Gastrocnemius medialis (tissue), 4 donors: ENCODE results near the gene NCCRP1. TPM values are rescaled to one million over a fixed set of nuclear protein-coding genes. Genes with fewer than 3 reads are reported as not detected.
"Not testable (repeated sequence)": the region's sequence is repeated elsewhere in the genome, so short reads cannot be mapped to it uniquely, and the experiment has no call there.

Experiments
- ATAC-seq, 2 donors: fragments of 150-250 bp; one replicate each; pipeline ENCODE4 v1.9.1; 2016
- DNase-seq, 2 donors: peaks; one replicate each; pipeline ENCODE4 v3.0.0-alpha.2; 2019
- H3K27ac ChIP-seq, 4 donors: fragments of 200-600 bp; sonication (generic); 1 replicate in 1 of 4; 2 replicates in 3 of 4; pipeline ENCODE4 v1.5.1; 2016 to 2018; ENCODE audit warnings: mild to moderate bottlenecking in 2 of 4, moderate library complexity in 1 of 4
- H3K27me3 ChIP-seq, 3 donors: fragments of 200-600 bp; sonication (generic) in 2 of 3; 1 replicate in 1 of 3; 2 replicates in 2 of 3; pipeline versions ENCODE4 v1.5.1 to v1.6.0; 2016 to 2019; ENCODE audit warnings: mild to moderate bottlenecking in 1 of 3, moderate library complexity in 1 of 3
- H3K36me3 ChIP-seq, 2 donors: fragments of 200-600 bp; sonication (generic) in 1 of 2; one replicate each; pipeline ENCODE4 v1.5.1; 2017 to 2018
- H3K4me1 ChIP-seq, 2 donors: fragments of 200-600 bp; sonication (generic) in 1 of 2; one replicate each; pipeline ENCODE4 v1.5.1; 2016 to 2017; ENCODE audit warnings: mild to moderate bottlenecking in 2 of 2
- H3K4me3 ChIP-seq, 4 donors: fragments of 200-600 bp; sonication (generic) in 3 of 4; 1 replicate in 1 of 4; 2 replicates in 3 of 4; pipeline ENCODE4 v1.5.1; 2016 to 2019; ENCODE audit warnings: mild to moderate bottlenecking in 2 of 4
- H3K9me3 ChIP-seq, 3 donors: fragments of 200-600 bp; sonication (generic) in 2 of 3; 1 replicate in 1 of 3; 2 replicates in 2 of 3; pipeline ENCODE4 v1.5.1; 2016 to 2019
- POLR2A ChIP-seq, 2 donors: fragments of 450-650 bp; IDR thresholded peaks; one replicate each; pipeline ENCODE4 v1.6.1; 2017; ENCODE audit warnings: antibody characterized with exemption in 2 of 2, mild to moderate bottlenecking in 2 of 2, moderate library complexity in 2 of 2
- in situ Hi-C, 4 donors: fragments of 200-750 bp; cut with MboI; loops; one replicate each; pipeline versions ENCODE4 v1.15.0 to v1.8.0; 2017; ENCODE audit warnings: low sequenced_read_pairs in 4 of 4
- intact Hi-C: fragments of 100-400 bp; cut with DNase I; formaldehyde crosslinking; loops from one replicate; pipeline ENCODE4 v1.15.1; 2023; ENCODE audit warnings: low total_unique reads
- total RNA-seq, 4 donors: library from RNA; depleted of rRNA; stranded (reverse); fragments of >200 nt; gene quantifications; one replicate each; pipeline versions ENCODE4 v1.1.0 to v1.2.3, GENCODE V29; 2016
- TF ChIP-seq, protein P1 (sequence below), 5 experiments: fragments of 450-650 bp in 3 of 5; fragments of 200-600 bp in 2 of 5; sonication (generic) in 2 of 5; IDR thresholded peaks in 4 of 5; conservative IDR thresholded peaks in 1 of 5; 1 replicate in 4 of 5; 2 replicates in 1 of 5; pipeline ENCODE4 v1.5.1; 2016 to 2019; ENCODE audit warnings: antibody characterized with exemption in 5 of 5, mild to moderate bottlenecking in 3 of 5, moderate library complexity in 3 of 5

The NCCRP1 gene
- total RNA-seq, 4 donors from 2014 or later: not detected

DNA sequence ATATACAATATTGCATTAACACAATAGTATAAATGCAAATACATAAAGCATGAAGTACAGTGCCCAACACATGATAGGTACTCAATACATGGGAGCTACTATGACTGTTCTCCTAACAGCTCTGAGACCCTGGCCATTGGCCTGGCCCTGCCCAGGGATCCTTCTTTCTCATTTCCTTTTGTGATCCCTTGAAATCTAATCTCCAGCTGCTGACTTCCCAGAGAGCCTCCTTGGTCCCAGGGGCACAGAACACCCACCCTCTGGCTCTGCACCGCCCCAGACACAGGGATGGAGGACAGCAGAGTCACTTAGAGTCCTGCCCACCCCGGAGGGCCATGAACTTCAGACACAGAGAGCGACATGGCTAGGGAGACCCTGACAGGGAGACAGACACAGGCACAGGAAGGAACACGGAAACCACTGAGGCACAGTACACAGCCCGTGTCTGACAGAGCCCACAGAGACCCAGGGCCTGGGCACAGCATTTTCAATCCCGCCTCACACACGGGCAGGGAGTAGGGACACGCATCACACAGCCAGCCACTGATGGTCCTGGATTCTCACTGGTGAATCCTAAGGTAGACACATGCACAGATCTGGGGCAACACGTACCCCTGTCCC is 11.5 kb downstream of the NCCRP1 start:
- H3K4me1 ChIP-seq: no peaks in the 10 kb centered on the region
- no peaks in the 10 kb centered on the region for H3K36me3 ChIP-seq
- peaks cover 13 to 17% (median 14%) of the 10 kb centered on the region in 3 donors for H3K27me3 ChIP-seq
- intact Hi-C loops: no loop called here
- ATAC-seq: no peak
- no peak overlapping the region for H3K4me3 ChIP-seq
- no peak for DNase-seq
- TF ChIP-seq, protein P1, sequence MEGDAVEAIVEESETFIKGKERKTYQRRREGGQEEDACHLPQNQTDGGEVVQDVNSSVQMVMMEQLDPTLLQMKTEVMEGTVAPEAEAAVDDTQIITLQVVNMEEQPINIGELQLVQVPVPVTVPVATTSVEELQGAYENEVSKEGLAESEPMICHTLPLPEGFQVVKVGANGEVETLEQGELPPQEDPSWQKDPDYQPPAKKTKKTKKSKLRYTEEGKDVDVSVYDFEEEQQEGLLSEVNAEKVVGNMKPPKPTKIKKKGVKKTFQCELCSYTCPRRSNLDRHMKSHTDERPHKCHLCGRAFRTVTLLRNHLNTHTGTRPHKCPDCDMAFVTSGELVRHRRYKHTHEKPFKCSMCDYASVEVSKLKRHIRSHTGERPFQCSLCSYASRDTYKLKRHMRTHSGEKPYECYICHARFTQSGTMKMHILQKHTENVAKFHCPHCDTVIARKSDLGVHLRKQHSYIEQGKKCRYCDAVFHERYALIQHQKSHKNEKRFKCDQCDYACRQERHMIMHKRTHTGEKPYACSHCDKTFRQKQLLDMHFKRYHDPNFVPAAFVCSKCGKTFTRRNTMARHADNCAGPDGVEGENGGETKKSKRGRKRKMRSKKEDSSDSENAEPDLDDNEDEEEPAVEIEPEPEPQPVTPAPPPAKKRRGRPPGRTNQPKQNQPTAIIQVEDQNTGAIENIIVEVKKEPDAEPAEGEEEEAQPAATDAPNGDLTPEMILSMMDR (IDR thresholded peaks at IDR 0.05 in 4 of 5, conservative IDR thresholded peaks at IDR 0.05 in 1 of 5): no peak
- no peak for TF ChIP-seq POLR2A (IDR thresholded peaks at IDR 0.05)
- no peak overlapping the region for H3K27ac ChIP-seq
- in situ Hi-C loops: no loop called here
- no peaks in the 10 kb centered on the region for H3K9me3 ChIP-seq

DNA sequence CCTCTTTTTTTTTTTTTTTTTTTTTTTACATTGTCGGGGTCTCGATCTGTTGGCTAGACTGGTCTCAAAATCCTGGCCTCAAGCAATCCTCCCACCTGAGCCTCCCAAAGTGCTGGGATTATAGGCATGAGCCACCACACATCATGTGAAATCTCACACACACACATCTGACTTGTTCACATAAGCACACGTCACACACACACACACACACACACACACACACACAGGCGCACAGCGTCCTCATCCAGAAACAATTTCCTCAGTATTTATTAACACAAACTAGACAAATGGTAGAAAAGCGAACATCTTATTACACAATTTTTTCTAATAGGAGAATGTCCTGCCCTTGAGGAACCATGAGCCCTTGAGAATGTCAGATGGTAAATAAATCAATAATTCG is 12.4 kb downstream of the NCCRP1 start:
- Histone ChIP-seq H3K4me3 (no peak overlapping the region), H3K27ac (no peak overlapping the region), H3K4me1 (no peaks in the 10 kb centered on the region), H3K36me3 (no peaks in the 10 kb centered on the region), H3K9me3 (no peaks in the 10 kb centered on the region), H3K27me3 (peaks cover 4 to 10% (median 5%) of the 10 kb centered on the region in 3 donors)
- no peak for DNase-seq
- intact Hi-C loops: no loop called here
- in situ Hi-C loops: no loop called here
- ATAC-seq: no peak
- no peak for TF ChIP-seq POLR2A (IDR thresholded peaks at IDR 0.05)
- TF ChIP-seq, protein P1 (IDR thresholded peaks at IDR 0.05 in 4 of 5, conservative IDR thresholded peaks at IDR 0.05 in 1 of 5): no peak

DNA sequence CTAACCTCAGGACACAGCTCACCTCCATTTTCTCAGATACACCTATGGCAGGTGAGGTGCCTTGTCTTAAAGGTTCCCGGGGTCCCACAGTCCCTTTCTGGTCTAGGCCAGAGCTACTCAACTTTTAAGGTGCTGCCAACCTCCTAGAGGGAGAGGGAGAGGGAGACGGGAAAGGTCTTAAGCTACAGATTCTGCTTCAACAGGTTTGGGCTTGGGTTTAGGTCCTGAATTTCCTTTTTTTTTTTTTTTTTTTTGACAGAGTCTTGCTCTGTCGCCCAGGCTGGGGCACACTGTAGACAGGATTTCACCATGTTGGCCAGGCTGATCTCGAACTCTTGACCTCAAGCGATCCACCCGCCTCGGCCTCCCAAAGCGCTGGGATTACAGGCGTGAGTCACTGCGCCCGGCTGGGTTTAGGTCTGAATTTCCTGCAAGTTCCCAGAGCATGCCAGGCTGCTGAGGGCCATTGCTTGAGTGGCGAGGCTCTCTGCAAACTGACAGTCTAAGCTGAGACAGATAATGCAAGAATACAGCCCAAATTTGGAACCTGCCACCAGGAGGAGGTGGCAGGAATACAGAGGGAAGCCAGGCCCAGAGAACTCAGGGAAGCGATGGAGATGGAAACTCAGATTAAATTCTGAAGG is 15.1 kb downstream of the NCCRP1 start:
- ATAC-seq (no peak), DNase-seq (no peak)
- Histone ChIP-seq H3K36me3 (no peaks in the 10 kb centered on the region), H3K9me3 (no peaks in the 10 kb centered on the region), H3K4me3 (no peak overlapping the region), H3K27me3 (peaks cover 0 to 16% (median 6%) of the 10 kb centered on the region in 3 donors), H3K27ac (no peak overlapping the region), H3K4me1 (no peaks in the 10 kb centered on the region)
- in situ Hi-C loops: no loop called here
- TF ChIP-seq POLR2A (IDR thresholded peaks at IDR 0.05): no peak
- TF ChIP-seq, protein P1 (IDR thresholded peaks at IDR 0.05 in 4 of 5, conservative IDR thresholded peaks at IDR 0.05 in 1 of 5): no peak
- intact Hi-C loops: no loop called here

DNA sequence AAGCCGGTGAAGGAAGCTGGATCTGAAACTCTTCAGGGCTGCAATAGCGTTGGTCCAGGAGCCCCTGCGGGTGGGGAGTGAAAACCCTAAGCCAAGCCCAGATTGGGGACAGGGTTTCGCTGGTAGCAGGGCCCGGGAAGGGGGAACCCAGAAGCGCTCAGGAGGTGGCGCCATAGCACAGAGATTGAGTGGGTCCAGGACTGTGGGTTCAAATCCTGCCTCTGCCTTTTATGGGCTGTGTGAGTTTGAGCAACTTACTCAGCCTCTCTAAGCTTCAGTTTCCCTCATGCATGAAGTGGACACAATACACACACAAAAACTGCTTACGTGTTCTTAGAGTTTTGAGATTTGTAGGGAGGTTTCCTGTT is 15.6 kb downstream of the NCCRP1 start:
- H3K4me3 ChIP-seq: no peak overlapping the region
- H3K4me1 ChIP-seq: no peaks in the 10 kb centered on the region
- H3K9me3 ChIP-seq: no peaks in the 10 kb centered on the region
- intact Hi-C loops: no loop called here
- H3K36me3 ChIP-seq: no peaks in the 10 kb centered on the region
- no peak for ATAC-seq
- TF ChIP-seq, protein P1 (IDR thresholded peaks at IDR 0.05 in 4 of 5, conservative IDR thresholded peaks at IDR 0.05 in 1 of 5): no peak
- no peak for DNase-seq
- in situ Hi-C loops: no loop called here
- H3K27me3 ChIP-seq: peaks cover 0 to 14% (median 6%) of the 10 kb centered on the region in 3 donors
- no peak overlapping the region for H3K27ac ChIP-seq

DNA sequence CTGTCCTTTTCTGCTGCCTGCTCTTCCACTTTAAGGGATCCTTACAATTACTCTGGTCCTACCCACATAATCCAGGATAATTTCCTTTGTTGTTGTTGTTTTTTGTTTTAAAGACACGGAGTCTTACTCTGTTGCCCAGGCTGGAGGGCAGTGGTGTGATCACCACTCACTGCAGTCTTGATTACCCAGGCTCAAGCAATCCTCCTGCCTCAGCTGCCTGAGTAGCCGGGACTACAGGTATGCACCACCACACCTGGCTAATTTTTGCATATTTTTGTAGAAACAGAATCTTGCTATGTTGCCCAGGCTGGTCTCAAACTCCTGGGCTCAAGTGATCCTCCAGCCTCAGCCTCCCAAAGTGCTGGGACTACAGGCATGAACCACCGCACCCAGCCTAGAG is 18.6 kb downstream of the NCCRP1 start:
- ATAC-seq, H3K4me3 ChIP-seq, H3K9me3 ChIP-seq, H3K4me1 ChIP-seq, in situ Hi-C loops, H3K27ac ChIP-seq, H3K36me3 ChIP-seq, H3K27me3 ChIP-seq, intact Hi-C loops, DNase-seq: not testable (repeated sequence)
